DMS79 treated with DMSO at 0.1 percent for 48 hours (cell line): ENCODE measurements around the gene GUCY1A1.

ENCODE experiments used
- DNase-seq: peaks from one replicate; lab custom pipeline; 2025; lab: John Stamatoyannopoulos, UW

Gene GUCY1A1

DNA sequence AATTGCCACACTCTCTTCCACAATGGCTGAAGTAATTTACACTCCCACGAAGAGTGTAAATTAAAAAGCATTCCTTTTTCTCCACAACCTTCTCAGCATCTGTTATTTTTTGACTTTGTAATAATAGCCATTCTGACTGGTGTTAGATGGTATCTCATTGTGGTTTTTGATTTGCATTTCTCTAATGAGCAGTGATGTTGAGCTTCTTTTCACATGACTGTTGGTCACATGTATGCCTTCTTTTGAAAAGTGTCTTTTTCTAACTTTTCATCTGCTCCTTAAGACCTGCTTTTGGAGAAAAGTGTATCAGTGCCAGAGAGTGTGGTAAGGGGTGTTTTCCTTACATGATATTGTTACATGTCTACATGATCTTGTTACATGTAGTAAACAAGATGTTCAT lies 25.7 kb downstream of the GUCY1A1 start:
- no peak for DNase-seq

DNA sequence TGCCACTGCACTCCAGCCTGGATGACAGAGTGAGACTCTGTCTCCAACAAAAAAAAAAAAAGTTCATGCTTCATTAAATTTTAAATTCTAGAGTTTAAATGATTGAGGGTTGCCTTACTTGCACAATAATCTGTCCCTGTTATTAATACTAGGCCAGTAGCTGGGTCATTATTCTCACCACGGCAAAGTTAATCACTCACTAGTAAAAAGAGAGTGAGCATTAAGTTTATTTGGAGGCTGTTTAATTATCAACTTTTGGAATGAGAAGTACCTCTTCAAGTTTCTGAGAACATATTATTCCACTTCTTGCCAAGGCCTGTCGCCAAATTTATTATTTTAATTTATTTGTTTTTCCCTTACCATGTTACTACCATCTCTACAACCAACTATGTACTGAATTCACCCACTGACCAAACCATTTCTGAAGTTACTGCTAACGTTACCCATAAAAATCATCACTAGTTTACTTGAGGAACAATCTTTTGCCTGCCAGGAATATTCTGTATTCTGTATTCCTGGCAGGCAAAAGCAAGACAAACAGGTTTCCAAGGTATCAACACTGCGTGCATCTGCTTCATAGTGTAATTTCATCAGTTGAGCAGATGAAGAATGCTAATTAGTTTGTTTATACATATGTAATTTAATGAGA lies 26.5 kb downstream of the GUCY1A1 start:
- DNase-seq: no peak

DNA sequence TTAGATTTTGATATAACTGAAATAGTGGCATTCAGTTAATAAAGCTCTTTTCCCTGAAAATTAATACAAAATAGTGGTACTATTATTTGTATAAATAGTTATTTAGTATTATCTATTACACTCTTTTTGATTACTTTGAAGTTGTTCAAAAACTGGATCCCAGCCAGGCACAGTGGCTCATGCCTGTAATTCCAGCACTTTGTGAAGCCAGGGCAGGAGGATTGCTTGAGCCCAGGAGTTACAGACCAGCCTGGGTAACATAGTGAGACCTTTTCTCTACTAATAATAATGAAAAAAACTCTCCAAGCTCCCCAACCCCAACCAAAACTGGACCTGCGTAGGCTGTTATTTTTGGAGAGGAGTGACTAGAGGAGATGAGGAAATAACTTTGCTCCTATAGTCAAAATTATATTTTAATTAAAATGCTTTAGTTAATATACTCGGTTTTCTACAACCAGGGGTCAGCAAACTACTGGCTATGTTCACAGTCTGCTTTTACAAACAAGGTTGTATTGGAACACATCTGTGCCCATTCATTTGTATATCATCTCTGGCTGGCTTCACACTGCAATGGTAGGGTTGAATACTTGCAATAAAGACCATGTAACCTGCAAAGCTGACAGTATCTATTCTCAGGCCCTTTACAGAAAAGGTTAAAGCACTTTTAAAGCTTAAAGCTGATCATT lies 27.6 kb downstream of the GUCY1A1 start:
- no peak for DNase-seq

DNA sequence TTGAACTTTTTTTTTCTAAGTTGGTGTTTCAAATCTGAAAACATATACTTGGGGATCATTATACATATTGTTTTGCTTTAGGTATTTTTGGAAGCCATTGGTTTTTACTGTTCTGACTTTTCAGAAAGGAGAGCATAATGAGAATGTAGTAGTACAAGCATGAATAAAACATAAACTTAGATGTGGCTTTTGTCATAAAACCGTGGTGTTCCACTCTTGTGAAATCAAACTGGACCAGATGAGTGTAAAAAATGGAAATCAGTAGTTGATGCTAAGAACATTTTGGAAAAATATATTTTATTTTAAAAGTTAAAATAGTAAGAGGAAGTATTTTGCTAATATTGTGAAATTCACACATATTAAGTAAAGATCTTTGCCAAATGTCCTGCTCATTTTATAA lies 29.6 kb downstream of the GUCY1A1 start:
- no peak for DNase-seq

DNA sequence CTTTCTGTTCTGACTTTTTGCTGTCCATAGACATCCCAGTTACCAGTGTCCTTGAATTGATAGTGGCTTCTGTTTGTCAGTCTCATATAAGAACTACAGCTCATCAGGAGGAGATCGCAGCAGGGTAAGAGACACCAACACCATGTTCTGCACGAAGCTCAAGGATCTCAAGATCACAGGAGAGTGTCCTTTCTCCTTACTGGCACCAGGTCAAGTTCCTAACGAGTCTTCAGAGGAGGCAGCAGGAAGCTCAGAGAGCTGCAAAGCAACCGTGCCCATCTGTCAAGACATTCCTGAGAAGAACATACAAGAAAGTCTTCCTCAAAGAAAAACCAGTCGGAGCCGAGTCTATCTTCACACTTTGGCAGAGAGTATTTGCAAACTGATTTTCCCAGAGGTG lies 30.1 kb downstream of the GUCY1A1 start:
- DNase-seq: no peak

DNA sequence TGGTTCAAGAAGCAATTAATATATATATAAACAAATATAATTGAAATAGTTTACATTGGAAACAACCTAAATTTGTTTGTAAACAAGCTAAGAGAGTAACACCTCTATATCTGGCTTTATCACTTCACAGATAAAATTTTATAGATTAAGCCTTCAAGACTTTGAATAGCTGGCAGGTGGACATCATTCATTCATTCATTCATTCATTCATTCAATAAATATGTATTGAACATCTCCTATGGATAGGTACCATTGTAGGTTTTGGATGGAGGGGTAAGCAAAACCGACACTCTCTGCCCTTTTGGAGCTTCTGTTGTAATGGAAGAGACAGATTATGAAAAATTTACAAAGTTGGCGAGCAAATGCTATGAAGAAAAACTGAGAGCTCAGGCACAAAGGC lies 35.2 kb downstream of the GUCY1A1 start:
- DNase-seq: no peak

DNA sequence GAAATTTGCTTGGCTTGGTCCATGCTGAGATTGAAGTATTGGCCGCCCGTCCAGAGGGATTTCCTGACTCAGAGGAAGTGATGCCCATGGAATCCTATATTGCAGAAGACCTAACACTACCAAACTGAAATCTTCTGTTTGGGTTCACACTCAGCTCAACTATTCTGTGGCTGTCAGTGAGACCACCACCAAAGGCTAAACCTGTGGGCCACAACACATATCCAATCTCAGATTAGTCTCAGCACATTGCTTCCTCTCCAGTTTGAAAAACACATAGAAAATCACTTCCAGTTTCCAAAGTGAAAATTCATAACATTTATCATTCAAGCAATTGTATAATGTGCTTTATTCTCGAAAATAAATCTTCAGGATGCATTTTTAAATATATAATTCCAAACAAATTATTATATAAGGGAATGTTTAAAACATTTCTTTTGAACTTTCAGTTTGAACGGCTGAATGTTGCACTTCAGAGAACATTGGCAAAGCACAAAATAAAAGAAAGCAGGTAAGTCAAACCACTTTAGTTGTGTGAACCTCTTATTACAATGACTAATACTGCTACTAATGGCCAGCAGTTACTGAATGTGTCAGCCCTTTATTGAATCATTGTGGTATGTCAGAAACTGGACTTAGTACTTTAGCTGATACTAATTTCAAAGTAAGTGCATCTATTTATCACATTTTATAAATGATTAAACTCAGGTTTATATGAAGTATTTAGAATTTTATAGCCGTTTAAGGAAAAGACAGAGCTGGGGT lies 37.0 kb downstream of the GUCY1A1 start:
- no peak for DNase-seq

DNA sequence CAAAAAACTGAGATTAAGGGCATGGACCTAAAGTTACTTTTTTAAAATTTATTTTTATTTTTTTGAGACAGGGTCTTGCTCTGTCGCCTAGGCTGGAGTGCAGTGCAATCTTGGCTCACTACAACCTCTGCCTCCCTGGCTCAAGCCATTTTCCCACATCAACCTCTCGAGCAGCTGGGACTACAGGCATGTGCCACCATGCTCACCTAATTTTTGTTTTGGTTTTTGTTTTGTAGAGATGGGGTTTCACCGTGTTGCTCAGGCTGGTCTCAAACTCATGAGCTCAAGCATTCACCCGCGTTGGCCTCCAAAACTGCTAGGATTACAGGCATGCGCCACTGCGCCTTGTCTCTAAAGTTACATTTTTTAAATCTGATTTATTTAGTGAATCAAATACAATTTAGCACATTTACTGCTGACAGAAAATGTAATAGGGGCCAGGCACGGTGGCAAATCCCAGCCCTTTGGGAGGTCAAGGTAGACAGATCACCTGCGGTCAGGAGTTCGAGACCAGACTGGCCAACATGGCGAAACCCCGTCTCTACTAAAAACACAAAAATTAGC lies 38.3 kb downstream of the GUCY1A1 start:
- no peak for DNase-seq

DNA sequence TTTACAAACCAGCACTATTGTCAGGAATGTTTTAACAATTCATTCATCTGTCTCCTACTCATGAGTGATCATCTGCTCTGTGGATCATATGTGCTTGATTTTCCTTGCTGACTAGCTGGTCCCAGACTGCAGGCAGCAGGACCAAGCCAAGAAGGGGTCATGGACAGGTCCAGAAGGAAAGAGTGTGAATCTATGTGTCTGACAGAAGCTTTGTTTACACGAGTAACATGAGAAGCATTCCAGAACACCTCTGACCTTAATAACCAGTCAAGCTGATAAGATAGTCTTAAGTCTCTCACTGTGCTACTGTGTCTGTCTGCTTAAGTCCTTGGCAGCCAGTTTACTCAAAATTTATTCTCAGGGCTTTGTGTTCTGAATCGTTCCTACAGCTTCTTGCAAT lies 39.0 kb downstream of the GUCY1A1 start:
- no peak for DNase-seq

DNA sequence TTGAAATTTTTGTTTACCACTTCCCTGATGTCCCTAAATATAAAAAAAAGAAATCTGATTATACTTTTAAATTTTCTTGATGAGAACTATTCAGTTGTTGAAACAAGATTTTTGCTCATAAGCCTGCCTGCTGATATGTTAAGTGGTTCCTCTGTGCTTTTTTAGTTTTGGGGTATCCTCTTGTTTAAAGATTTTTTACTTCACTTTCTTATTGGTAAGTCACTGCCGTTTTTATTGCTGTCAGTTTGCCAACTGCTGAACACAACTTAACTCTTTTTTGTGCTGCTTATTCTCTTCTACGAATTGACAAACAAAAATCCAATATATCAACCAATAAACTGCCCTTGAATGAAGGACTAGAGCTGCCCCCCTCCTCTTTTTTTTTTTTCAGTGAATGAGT lies 39.5 kb downstream of the GUCY1A1 start:
- no peak for DNase-seq

DNA sequence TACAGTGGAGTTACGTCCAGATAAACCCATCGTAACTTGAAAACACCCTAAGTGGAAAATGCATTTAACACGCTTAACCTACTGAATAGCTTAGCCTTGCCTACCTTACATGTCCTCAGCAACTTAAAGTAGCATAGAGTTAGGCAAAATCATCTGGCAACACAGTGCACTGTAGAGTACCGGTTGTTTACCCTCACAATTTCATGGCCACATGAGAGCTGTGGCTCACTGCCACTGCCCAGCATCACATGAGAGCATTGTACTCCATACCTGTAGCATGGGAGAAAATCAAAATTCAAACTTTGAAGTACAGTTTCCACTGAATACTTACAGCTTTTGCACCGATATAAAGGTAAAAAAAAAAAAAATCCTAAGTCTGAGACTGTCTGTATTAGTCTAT lies 40.6 kb downstream of the GUCY1A1 start:
- no peak for DNase-seq

DNA sequence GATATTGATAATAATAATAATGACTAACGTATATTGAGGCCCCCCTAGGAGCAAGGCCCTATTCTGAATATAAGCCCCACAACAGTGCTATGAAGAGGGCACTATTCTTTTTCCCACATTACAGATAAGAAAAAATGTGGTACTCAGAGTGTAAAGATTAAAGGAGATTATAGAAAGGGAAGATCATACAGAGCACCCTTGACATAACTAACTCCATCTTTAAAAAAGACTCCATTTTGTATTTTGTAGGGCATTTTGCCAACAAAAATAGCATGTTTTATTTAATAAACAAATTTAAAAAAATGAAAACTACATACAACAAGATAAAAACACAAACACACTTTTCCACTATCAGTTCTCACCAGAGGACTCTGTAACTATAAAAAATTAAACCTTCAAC lies 42.1 kb downstream of the GUCY1A1 start:
- no peak for DNase-seq

DNA sequence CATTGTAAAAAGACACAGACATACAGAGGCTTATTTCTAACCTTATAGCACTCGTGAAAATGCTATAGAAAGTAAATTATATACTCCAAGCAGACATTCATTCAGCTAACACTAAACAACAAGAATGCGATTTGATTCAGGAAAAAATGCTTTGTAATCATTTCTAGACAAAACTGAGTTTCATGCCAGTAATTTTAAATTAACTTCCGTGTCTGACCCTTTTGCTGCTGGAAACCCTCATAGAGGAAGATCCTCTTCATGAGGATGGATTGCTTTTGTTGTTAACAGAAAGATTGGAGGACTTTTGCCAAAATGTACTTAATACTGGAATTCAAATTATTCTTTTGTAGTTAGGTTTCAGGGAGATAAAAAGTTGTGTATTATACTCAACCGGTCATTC lies 43.3 kb downstream of the GUCY1A1 start:
- no peak for DNase-seq

DNA sequence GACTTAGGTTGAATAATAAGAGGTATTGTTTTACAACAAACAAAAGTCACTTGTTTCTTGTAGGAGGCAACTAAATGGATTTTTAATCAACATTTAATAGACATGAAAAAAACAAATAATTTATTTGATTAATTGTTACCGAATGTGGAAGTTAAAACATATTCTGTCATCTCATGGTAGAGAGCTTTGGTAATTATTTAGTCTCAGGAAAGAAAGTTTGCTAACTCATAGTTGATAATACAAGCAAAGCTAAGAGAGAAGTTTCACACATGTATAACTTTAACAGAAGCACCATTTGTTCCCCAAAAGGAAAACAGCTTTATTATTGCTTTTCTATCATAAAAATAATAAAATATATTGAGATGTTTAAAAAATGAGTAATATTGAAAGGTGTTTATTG lies 44.9 kb downstream of the GUCY1A1 start:
- no peak for DNase-seq

DNA sequence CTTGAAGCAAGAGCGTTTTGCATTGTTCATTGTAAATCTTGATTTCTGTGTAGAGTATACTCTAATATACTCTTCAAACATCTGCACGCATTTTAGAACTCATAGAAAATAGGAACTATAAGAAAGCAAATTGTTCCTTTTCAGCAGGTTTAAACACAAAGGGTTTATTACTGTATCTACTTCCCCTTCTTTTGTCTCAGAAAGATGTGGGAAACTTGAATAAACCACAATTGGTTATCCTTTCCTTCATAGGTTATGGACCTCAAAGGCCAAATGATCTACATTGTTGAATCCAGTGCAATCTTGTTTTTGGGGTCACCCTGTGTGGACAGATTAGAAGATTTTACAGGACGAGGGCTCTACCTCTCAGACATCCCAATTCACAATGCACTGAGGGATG lies 46.2 kb downstream of the GUCY1A1 start:
- DNase-seq: no peak

DNA sequence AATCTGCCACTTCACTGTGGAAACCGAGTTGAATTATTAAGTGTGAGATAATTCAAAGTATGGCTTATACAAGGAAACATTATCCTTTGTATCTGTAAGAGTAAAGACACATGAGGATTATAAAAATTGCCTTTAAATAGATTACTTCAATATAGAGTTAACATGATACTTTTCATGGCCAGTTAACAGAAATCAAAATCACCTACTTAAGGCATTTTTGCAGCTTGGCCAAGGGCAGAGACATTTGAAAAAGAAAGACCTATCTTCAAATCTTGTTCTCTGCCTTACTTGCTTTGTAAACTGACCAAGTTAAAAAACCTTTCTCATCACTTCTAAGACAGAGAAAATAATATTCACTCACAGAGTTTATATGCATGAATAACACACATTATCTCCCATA lies 47.3 kb downstream of the GUCY1A1 start:
- no peak for DNase-seq

DNA sequence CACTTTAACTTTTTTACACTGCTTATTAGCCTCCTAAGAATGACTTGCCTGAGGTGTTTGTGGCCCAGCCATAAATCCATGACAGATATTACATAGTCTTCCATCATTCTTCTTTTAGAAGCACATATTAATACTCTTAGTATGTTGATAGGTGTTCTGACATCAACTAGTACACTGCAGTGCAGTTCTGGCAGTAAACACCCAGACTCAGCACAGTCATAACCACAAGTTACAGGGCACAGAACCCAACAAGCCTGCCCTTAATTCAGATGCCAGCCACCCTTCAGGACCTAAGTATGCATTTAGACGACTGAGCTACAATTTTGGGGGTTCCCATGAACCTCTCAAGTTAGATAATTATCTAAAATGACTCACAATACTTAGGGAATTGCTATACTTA lies 55.7 kb downstream of the GUCY1A1 start:
- DNase-seq: no peak

DNA sequence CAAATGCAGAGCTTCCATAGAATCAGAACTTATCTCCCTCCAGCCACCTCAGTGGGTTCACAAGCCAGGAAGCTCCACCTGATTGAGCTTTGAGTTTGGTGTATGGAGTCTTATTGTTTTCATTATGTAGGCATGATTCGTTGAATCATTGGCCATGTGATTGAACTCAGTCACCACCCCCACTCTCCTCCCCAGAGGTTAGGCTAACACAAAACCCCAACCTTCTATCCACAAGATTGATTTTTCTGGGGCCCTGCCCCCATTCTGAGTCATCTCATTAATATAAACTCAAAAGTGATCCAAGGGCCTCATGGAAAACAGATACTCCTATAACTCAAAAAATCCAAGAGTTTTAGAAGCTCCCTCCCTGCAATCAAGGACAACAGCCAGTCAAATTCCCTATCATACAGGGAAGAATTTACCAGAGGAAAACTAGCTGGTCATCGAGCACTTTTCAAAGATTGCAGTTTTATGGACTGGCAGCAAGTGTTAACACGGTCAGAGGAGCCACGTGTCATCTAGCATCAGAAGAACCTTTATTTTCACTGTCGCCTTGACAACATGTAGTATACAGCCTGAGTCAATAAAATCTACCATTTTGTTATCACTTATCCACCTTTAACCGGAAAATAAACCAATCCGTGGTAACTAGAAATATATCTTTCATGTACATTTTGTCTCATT lies 56.3 kb downstream of the GUCY1A1 start:
- no peak for DNase-seq

DNA sequence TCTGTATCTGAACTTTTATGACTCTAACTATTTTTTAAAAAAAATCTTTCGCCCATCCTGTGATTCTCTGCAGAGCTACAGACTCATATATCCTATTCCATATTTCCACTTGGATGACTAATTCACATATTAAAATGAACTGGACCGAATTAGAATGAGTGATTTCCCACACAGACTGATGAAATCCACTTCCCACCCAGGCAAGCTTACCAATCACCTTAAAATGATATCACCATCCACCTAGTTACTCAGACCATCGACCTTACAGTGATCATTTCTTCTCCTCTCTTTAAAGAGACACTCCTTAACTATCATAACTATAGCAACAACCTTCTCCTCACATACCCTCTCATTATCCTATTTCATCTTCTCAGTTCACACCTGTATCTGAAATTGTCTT lies 58.1 kb downstream of the GUCY1A1 start:
- no peak for DNase-seq

DNA sequence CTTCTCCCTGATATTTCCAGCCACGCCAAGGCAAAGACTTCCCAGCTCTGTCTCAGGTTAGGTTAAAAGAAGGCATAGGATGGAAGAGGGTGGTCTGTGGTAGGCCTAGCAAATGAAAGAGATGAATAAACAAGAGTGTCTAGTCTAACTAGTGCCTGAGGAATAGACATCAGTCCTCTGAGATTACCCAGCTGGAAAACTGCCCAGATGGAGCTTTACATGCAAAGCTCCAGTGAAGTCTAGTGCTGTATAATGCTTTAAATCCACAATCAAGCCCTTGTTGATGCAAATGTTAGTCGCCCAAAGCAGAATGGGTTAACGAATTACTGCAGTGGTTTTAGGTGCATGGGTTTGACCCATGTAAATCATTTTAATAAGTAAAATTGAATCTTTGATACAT lies 67.4 kb downstream of the GUCY1A1 start:
- no peak for DNase-seq

DNA sequence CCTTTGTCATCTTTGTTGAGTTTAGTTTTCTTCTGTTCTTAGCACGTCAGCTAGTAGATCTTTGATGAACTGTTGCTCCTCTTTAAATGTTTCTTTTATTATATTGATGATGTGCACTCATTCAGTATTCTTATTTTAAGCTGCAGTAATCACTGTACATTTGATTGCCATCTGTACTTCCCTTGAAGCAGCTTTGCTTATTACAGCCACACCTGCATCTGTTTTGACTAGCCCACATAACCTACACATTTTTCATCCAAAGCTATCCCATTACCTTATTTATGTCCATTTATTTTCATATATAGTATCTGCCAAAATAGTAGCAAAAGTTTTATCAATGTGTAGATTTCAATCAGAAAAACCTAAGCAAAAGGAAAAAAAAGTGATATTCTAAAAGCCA lies 68.3 kb downstream of the GUCY1A1 start:
- no peak for DNase-seq

DNA sequence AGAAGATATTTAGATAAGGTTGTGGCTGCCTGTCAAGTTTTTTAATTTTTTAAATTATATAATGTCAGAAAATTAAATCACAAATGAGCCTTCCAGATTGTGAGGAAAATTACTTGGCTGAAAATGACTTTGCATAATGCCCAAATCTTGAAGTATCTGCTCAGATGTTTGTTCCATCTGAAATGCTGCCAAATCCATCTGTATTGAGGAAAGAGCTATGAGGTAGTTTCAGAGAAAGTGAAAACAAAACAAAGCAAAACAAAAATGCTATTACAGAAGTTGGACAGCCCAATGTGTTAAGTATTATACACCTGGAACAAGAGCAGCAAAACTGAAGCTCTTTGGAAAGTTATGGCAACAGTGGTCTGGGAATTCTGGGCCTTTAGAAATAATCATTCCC lies 68.8 kb downstream of the GUCY1A1 start:
- no peak for DNase-seq

DNA sequence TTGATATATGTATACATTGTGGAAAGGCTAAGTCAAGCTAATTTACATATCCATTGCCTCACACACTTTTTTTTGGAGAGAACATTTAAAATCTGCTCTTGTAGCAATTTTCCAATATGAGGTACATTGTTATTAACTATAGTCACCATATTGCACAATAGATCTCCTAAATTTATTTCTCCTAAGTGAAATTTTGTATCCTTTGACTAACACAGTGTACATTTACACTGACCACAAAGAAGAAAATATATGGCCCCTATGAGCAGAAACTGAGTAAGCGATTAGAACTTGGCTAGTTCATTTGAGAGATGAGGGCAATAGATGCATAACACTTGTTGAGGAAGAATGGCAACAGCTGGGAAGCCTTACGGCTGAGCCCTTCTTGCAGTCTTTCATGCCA lies 71.9 kb downstream of the GUCY1A1 start:
- DNase-seq: no peak
